DMS153 (cell line): ENCODE results near the gene BACH2.
"Not testable (repeated sequence)": the region's sequence is repeated elsewhere in the genome, so short reads cannot be mapped to it uniquely, and the experiment has no call there.

Experiments
- DNase-seq: peaks from one replicate; lab custom pipeline; 2025; lab: John Stamatoyannopoulos, UW

BACH2 gene

GRCh38 chr6:90066697-90067096 lies 229.9 kb downstream of the BACH2 start:
- no peak for DNase-seq

- no peak for DNase-seq
Measured at GRCh38 chr6:90065173-90065572, 231.5 kb downstream of the BACH2 start.

- no peak for DNase-seq
Measured at GRCh38 chr6:90062667-90063066, 234.0 kb downstream of the BACH2 start.

- DNase-seq, result no peak
Measured at GRCh38 chr6:90062051-90062450, 234.6 kb downstream of the BACH2 start.

- not testable (repeated sequence) for DNase-seq
Measured at GRCh38 chr6:90059178-90059577, 237.5 kb downstream of the BACH2 start.

GRCh38 chr6:90055924-90056323 lies 240.7 kb downstream of the BACH2 start:
- DNase-seq, result not testable (repeated sequence)

GRCh38 chr6:90054193-90054592 lies 242.4 kb downstream of the BACH2 start:
- not testable (repeated sequence) for DNase-seq

- no peak for DNase-seq
Measured at GRCh38 chr6:90053614-90054013, 243.0 kb downstream of the BACH2 start.

GRCh38 chr6:90049295-90049694 lies 247.3 kb downstream of the BACH2 start:
- no peak for DNase-seq

- DNase-seq, result no peak
Measured at GRCh38 chr6:90048206-90048967, 248.3 kb downstream of the BACH2 start.

GRCh38 chr6:90045535-90045934 lies 251.1 kb downstream of the BACH2 start:
- no peak for DNase-seq

GRCh38 chr6:90044833-90045381 lies 251.7 kb downstream of the BACH2 start:
- no peak for DNase-seq

GRCh38 chr6:90044182-90044832 lies 252.3 kb downstream of the BACH2 start:
- no peak for DNase-seq

- DNase-seq, result no peak
Measured at GRCh38 chr6:90040931-90041330, 255.7 kb downstream of the BACH2 start.

- no peak for DNase-seq
Measured at GRCh38 chr6:90039911-90040310, 256.7 kb downstream of the BACH2 start.

GRCh38 chr6:90038961-90039653 lies 257.5 kb downstream of the BACH2 start:
- DNase-seq, result no peak

GRCh38 chr6:90036963-90037362 lies 259.7 kb downstream of the BACH2 start:
- no peak for DNase-seq

GRCh38 chr6:90035047-90035723 lies 261.5 kb downstream of the BACH2 start:
- no peak for DNase-seq

GRCh38 chr6:90033746-90034271 lies 262.8 kb downstream of the BACH2 start:
- DNase-seq, result no peak

GRCh38 chr6:90032489-90033212 lies 264.0 kb downstream of the BACH2 start:
- DNase-seq, result not testable (repeated sequence)

GRCh38 chr6:90028995-90029635 lies 267.5 kb downstream of the BACH2 start:
- DNase-seq, result no peak
